Mesenteric fat pad (tissue), 1 donor: ENCODE measurements around the gene TMEM255B. TPM values are rescaled to one million over a fixed set of nuclear protein-coding genes. Genes with fewer than 3 reads are reported as not detected.

ENCODE experiments used
- DNase-seq: peaks from one replicate; pipeline ENCODE4 v3.0.0-alpha.2; 2020; ENCODE audit warnings: low spot score
- total RNA-seq: library from RNA; stranded (reverse); fragmentation: NEBNext Ultra II Directional; extraction: Animal tissue kit (Norgen Biotek cat#: 25700); gene quantifications from one replicate; pipeline ENCODE4 v1.2.1, GENCODE V29; 2021
- donor health status: DM: yes; HTN: yes; CAD: no.

TMEM255B gene
- total RNA-seq, 1 donor from 2014 or later, result 22.7 TPM

- no peak for DNase-seq
These were observed 42.4 kb downstream of the TMEM255B start for GRCh38 chr13:113801289-113801961.

GRCh38 chr13:113802090-113802531 lies 43.1 kb downstream of the TMEM255B start:
- no peak for DNase-seq

- no peak for DNase-seq
These were observed 43.7 kb downstream of the TMEM255B start for GRCh38 chr13:113802761-113803160.

- DNase-seq, result no peak
These were observed 44.5 kb downstream of the TMEM255B start for GRCh38 chr13:113803409-113804016.

- no peak for DNase-seq
These were observed 45.1 kb downstream of the TMEM255B start for GRCh38 chr13:113804017-113804702.

- no peak for DNase-seq
These were observed 45.8 kb downstream of the TMEM255B start for GRCh38 chr13:113804703-113805430.

- DNase-seq, result no peak
These were observed 46.5 kb downstream of the TMEM255B start for GRCh38 chr13:113805431-113806103.

- no peak for DNase-seq
These were observed 47.1 kb downstream of the TMEM255B start for GRCh38 chr13:113806104-113806471.

- no peak for DNase-seq
These were observed 47.5 kb downstream of the TMEM255B start for GRCh38 chr13:113806526-113806925.

GRCh38 chr13:113808058-113808834 lies 49.2 kb downstream of the TMEM255B start:
- DNase-seq, result no peak

- no peak for DNase-seq
These were observed 50.9 kb downstream of the TMEM255B start for GRCh38 chr13:113809934-113810333.

- DNase-seq, result no peak
These were observed 51.6 kb downstream of the TMEM255B start for GRCh38 chr13:113810640-113811039.

- no peak for DNase-seq
These were observed 52.3 kb downstream of the TMEM255B start for GRCh38 chr13:113811081-113811928.

GRCh38 chr13:113812178-113813040 lies 53.4 kb downstream of the TMEM255B start:
- DNase-seq, result no peak

GRCh38 chr13:113813070-113813748 lies 54.2 kb downstream of the TMEM255B start:
- no peak for DNase-seq

GRCh38 chr13:113813749-113814434 lies 54.9 kb downstream of the TMEM255B start:
- DNase-seq, result no peak

GRCh38 chr13:113814435-113814821 lies 55.4 kb downstream of the TMEM255B start:
- DNase-seq, result no peak
